K562 (cell line): ENCODE measurements around the gene PLRG1. TPM values are rescaled to one million over a fixed set of nuclear protein-coding genes. Genes with fewer than 3 reads are reported as not detected.

Experiments
- DDX20 ChIP-seq: fragments of 450-650 bp; IDR thresholded peaks from 2 replicates; pipeline ENCODE4 v1.6.1; 2016; ENCODE audit warnings: missing genetic modification characterization, low read depth, mild to moderate bottlenecking, missing compliant biosample characterization, moderate library complexity
- FOXJ2 ChIP-seq: fragments of 200-800 bp; sonication (Bioruptor generic); IDR thresholded peaks from 2 replicates; pipeline ENCODE4 v1.6.1; 2016; ENCODE audit warnings: missing genetic modification characterization, missing compliant biosample characterization
- HDAC6 ChIP-seq: IDR thresholded peaks from 2 replicates; pipeline ENCODE4 v1.6.1; 2012; ENCODE audit warnings: low read depth, mild to moderate bottlenecking, control low read depth, inconsistent platforms, low read length, moderate library complexity
- MEIS2 ChIP-seq: fragments of 450-650 bp; IDR thresholded peaks from 2 replicates; pipeline ENCODE4 v1.6.1; 2014; ENCODE audit warnings: mild to moderate bottlenecking; ENCODE audit not compliant: partially characterized antibody
- MXI1 ChIP-seq: IDR thresholded peaks from 2 replicates; pipeline ENCODE4 v1.6.1; 2011; ENCODE audit warnings: low read depth, mild to moderate bottlenecking, improper control_type of control experiment, low read length
- REST ChIP-seq, 2 experiments: fragments of 450-650 bp; formaldehyde crosslinking in 1 of 2; IDR thresholded peaks; 2 replicates each; pipeline versions ENCODE4 v1.4.0 to v1.6.1; 2014 to 2020; ENCODE audit warnings: mild to moderate bottlenecking in 2 of 2, borderline replicate concordance in 1 of 2, low read depth in 1 of 2
- SMC3 ChIP-seq: conservative IDR thresholded peaks from 2 replicates; pipeline ENCODE4 v1.6.1; 2011; ENCODE audit warnings: low read depth, low read length, improper control_type of control experiment; ENCODE audit not compliant: insufficient read depth
- ZBTB26 ChIP-seq: fragments of 450-650 bp; formaldehyde crosslinking; IDR thresholded peaks from 2 replicates; pipeline ENCODE4 v1.4.0; 2022; ENCODE audit warnings: missing genetic modification characterization
- ZNF12 ChIP-seq: sonication (generic); formaldehyde crosslinking; IDR thresholded peaks from 2 replicates; pipeline ENCODE4 v1.4.0; 2020; ENCODE audit warnings: mild to moderate bottlenecking, missing genetic modification reagents
- ZNF41 ChIP-seq: fragments of 250-450 bp; sonication (Bioruptor Pico); conservative IDR thresholded peaks from 2 replicates; pipeline ENCODE4 v1.4.0; 2020; ENCODE audit warnings: mild to moderate bottlenecking
- ZNF696 ChIP-seq: fragments of 250-450 bp; sonication (Bioruptor Pico); conservative IDR thresholded peaks from 2 replicates; pipeline ENCODE4 v1.4.0; 2020; ENCODE audit warnings: mild to moderate bottlenecking, moderate library complexity
- polyA plus RNA-seq, 8 experiments: library from polyadenylated mRNA; depleted of rRNA in 4 of 8; stranded (reverse) in 5 of 8; unstranded in 3 of 8; fragments of >200 nt; fragmentation: Nextera tagmentation in 2 of 8; fragmentation: Illumina TruSeq in 1 of 8; extraction: Ambion mirVana in 2 of 8; extraction: Trizol in 1 of 8; gene quantifications; 2 replicates each; pipeline versions ENCODE4 v1.2.1 to v1.2.3, GENCODE V29; 2011 to 2014; ENCODE audit warnings: inconsistent platforms in 1 of 8, missing spikeins in 1 of 8
- total RNA-seq, 7 experiments: library from RNA; depleted of rRNA in 6 of 7; stranded (reverse); fragments of >200 nt in 6 of 7; fragmentation: Illumina TruSeq in 2 of 7; extraction: Trizol in 2 of 7; gene quantifications; 2 replicates each; pipeline versions ENCODE4 v1.2.1 to v1.2.3, GENCODE V29; 2011 to 2021; ENCODE audit warnings: low replicate concordance in 1 of 7
- TF ChIP-seq, protein P1 (sequence below): sonication (generic); formaldehyde crosslinking; IDR thresholded peaks from 2 replicates; pipeline ENCODE4 v1.8.0; 2022; ENCODE audit warnings: mild to moderate bottlenecking, missing genetic modification reagents

The PLRG1 gene
- total and polyA plus RNA-seq, 9 of the 15 experiments (the other 6 are each of a cell fraction or from before 2014, with no cell fraction given), result 48.0 to 248 (median 120) TPM

GRCh38 chr4:154559494-154560418 lies 9.6 kb upstream of the PLRG1 start (continued):
- TF ChIP-seq, protein P1, sequence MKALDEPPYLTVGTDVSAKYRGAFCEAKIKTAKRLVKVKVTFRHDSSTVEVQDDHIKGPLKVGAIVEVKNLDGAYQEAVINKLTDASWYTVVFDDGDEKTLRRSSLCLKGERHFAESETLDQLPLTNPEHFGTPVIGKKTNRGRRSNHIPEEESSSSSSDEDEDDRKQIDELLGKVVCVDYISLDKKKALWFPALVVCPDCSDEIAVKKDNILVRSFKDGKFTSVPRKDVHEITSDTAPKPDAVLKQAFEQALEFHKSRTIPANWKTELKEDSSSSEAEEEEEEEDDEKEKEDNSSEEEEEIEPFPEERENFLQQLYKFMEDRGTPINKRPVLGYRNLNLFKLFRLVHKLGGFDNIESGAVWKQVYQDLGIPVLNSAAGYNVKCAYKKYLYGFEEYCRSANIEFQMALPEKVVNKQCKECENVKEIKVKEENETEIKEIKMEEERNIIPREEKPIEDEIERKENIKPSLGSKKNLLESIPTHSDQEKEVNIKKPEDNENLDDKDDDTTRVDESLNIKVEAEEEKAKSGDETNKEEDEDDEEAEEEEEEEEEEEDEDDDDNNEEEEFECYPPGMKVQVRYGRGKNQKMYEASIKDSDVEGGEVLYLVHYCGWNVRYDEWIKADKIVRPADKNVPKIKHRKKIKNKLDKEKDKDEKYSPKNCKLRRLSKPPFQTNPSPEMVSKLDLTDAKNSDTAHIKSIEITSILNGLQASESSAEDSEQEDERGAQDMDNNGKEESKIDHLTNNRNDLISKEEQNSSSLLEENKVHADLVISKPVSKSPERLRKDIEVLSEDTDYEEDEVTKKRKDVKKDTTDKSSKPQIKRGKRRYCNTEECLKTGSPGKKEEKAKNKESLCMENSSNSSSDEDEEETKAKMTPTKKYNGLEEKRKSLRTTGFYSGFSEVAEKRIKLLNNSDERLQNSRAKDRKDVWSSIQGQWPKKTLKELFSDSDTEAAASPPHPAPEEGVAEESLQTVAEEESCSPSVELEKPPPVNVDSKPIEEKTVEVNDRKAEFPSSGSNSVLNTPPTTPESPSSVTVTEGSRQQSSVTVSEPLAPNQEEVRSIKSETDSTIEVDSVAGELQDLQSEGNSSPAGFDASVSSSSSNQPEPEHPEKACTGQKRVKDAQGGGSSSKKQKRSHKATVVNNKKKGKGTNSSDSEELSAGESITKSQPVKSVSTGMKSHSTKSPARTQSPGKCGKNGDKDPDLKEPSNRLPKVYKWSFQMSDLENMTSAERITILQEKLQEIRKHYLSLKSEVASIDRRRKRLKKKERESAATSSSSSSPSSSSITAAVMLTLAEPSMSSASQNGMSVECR (CRISPR knock-in tag), result no peak
- TF ChIP-seq MXI1 (no peak), ZNF12 (CRISPR knock-in tag) (no peak), DDX20 (tag) (no peak), REST (IDR thresholded peaks at IDR 0.05; ENCODE audit: borderline replicate concordance) (peak; percentile 67), REST (CRISPR knock-in tag; IDR thresholded peaks at IDR 0.05; ENCODE audit: low read depth) (no peak), ZNF41 (CRISPR knock-in tag) (no peak), MEIS2 (peak; percentile 75), HDAC6 (no peak), ZBTB26 (no peak), FOXJ2 (tag) (no peak), SMC3 (peak; percentile 64; the same call in 1 of the 2 replicates), ZNF696 (no peak)
